Naive B cell (primary cell): ENCODE results near the gene PTPRG. TPM values are rescaled to one million over a fixed set of nuclear protein-coding genes. Genes with fewer than 3 reads are reported as not detected.

Experiments
- ATAC-seq, 2 donors: fragments of 150-1000 bp; cut with Tn5 transposase; 2 replicates each; pipeline ENCODE4 v1.10.0; 2021; ENCODE audit warnings: low read depth in 2 of 2, mild to moderate bottlenecking in 2 of 2, moderate library complexity in 2 of 2
- DNase-seq: peaks from one replicate; pipeline ENCODE4 v3.0.0; 2022
- H3K27ac Mint-ChIP-seq, 6 donors: one replicate each; pipeline ENCODE4 v1.8.0; 2020 to 2022; ENCODE audit warnings: mild to moderate bottlenecking in 6 of 6, mixed read lengths in 6 of 6, moderate library complexity in 5 of 6, inconsistent platforms in 2 of 6
- H3K27me3 Mint-ChIP-seq, 3 donors: one replicate each; pipeline ENCODE4 v1.8.0; 2021 to 2022; ENCODE audit warnings: mixed read lengths in 3 of 3, mild to moderate bottlenecking in 1 of 3
- H3K36me3 Mint-ChIP-seq, 2 donors: one replicate each; pipeline ENCODE4 v1.8.0; 2020 to 2022; ENCODE audit warnings: mixed read lengths in 2 of 2, inconsistent platforms in 1 of 2, mild to moderate bottlenecking in 1 of 2
- H3K4me1 Mint-ChIP-seq, 3 donors: one replicate each; pipeline ENCODE4 v1.8.0; 2020 to 2022; ENCODE audit warnings: mixed read lengths in 3 of 3, inconsistent platforms in 1 of 3, mild to moderate bottlenecking in 1 of 3, moderate library complexity in 1 of 3
- H3K4me3 Mint-ChIP-seq, 8 donors: one replicate each; pipeline ENCODE4 v1.8.0; 2020 to 2022; ENCODE audit warnings: mild to moderate bottlenecking in 8 of 8, mixed read lengths in 8 of 8, moderate library complexity in 8 of 8, inconsistent platforms in 2 of 8
- H3K9me3 Mint-ChIP-seq, 7 donors: one replicate each; pipeline ENCODE4 v1.8.0; 2020 to 2022; ENCODE audit warnings: mixed read lengths in 7 of 7, mild to moderate bottlenecking in 5 of 7, inconsistent platforms in 2 of 7, moderate library complexity in 1 of 7
- polyA plus RNA-seq, 6 donors: library from polyadenylated mRNA; unstranded; fragments of 300-500 nt; fragmentation: Illumina TruSeq; gene quantifications; one replicate each; pipeline ENCODE4 v1.2.3, GENCODE V29; 2021; ENCODE audit warnings: low read depth in 6 of 6

PTPRG gene
- polyA plus RNA-seq, 6 donors from 2014 or later: 0.05 to 0.20 (median 0.10) TPM; not detected in 1

DNA sequence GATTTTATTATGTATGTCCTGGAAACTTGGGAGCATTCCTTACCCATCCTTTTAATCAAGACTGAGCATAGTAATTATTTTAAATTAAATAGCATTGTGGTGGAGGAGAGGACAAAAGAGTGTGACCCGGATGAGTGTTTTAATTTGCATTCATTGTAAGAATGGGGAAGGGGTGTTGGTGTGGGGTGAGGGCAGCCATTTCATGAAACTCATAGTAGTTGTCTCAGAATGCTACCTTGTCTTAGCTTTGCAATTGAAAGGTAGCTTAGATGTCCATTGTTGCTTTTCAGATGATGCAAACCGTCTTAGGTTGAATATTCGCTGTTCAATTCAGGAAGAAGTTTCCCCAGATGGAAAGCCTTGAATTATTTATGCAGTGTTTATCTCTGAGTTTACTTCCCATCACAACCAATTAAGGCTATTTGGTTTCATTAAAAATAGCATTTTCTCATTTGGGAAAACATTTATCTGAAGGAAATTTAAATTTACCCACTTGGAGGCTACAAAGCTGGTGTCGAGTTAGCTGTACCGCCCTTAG lies 483.6 kb downstream of the PTPRG start:
- Mint-ChIP-seq H3K27me3 (peaks cover 0 to 4% (median 0%) of the 10 kb centered on the region in 3 donors), H3K27ac (no peak overlapping the region), H3K4me3 (no peak overlapping the region), H3K9me3 (peaks cover 0 to 4% (median 0%) of the 10 kb centered on the region in 7 donors), H3K4me1 (no peaks in the 10 kb centered on the region), H3K36me3 (no peaks in the 10 kb centered on the region)
- no peak for DNase-seq
- no peak for ATAC-seq

GRCh38 chr3:62046326-62046725 lies 485.0 kb downstream of the PTPRG start:
- H3K27me3 Mint-ChIP-seq: peaks cover 0 to 7% (median 0%) of the 10 kb centered on the region in 3 donors
- H3K27ac Mint-ChIP-seq: no peak overlapping the region

DNA sequence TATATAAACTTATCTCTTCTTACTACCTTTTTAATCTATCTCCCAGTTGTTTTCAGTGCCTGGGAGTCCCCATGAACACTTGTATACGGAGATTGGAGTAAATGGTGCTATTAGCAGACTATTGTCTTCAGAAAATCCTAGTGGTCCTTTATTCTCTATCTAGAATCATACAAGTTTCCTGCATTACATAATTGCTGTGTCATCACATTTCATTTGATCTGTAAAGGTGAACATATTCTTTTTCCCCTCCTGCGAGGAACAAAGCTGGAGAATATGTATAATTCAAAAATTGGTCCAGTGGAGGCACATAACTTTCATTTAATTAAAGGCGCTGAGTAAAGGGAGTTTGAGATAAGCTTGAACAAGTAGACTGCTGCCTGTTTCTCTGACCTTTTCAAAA lies 487.2 kb downstream of the PTPRG start:
- Mint-ChIP-seq H3K9me3 (peaks cover 0 to 3% (median 0%) of the 10 kb centered on the region in 7 donors), H3K4me3 (no peak overlapping the region), H3K36me3 (no peaks in the 10 kb centered on the region), H3K27me3 (peaks cover 0 to 3% (median 0%) of the 10 kb centered on the region in 3 donors), H3K4me1 (no peaks in the 10 kb centered on the region), H3K27ac (peak overlapping the region in 1 of 6 donors; percentile 29)
- DNase-seq (no peak), ATAC-seq (no peak)

More at GRCh38 chr3:62046326-62046725, 485.0 kb downstream of the PTPRG start:
- DNase-seq (no peak), ATAC-seq (no peak)
- no peak overlapping the region for H3K4me3 Mint-ChIP-seq
- no peaks in the 10 kb centered on the region for H3K36me3 Mint-ChIP-seq
- H3K4me1 Mint-ChIP-seq: no peaks in the 10 kb centered on the region
- H3K9me3 Mint-ChIP-seq: peaks cover 0 to 4% (median 0%) of the 10 kb centered on the region in 7 donors

DNA sequence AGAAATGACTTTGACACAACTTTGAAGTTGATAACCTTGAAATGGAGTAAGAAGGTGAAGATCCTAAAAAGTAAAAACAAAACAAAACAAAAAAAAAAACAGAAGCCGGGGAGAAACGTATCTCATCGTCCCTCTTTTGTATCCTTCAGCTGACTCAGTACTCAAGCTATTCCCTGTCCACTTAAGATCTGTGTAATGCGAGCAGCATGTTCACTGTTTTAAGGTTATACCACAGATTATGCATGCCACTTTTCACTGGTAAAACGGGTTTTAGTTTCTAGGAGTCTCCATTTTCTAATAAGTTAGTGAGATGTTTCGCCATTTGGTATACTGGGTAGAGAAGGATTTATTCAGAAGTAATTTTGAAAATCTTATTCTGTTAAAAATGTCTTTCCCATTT lies 487.7 kb downstream of the PTPRG start:
- peaks cover 0 to 3% (median 0%) of the 10 kb centered on the region in 3 donors for H3K27me3 Mint-ChIP-seq
- DNase-seq: no peak
- H3K27ac Mint-ChIP-seq: peak overlapping the region in 1 of 6 donors; percentile 29
- peaks cover 0 to 3% (median 0%) of the 10 kb centered on the region in 7 donors for H3K9me3 Mint-ChIP-seq
- H3K4me3 Mint-ChIP-seq: no peak overlapping the region
- no peaks in the 10 kb centered on the region for H3K4me1 Mint-ChIP-seq
- no peaks in the 10 kb centered on the region for H3K36me3 Mint-ChIP-seq
- no peak for ATAC-seq

- no peak overlapping the region for H3K4me3 Mint-ChIP-seq
- no peaks in the 10 kb centered on the region for H3K36me3 Mint-ChIP-seq
- no peaks in the 10 kb centered on the region for H3K4me1 Mint-ChIP-seq
Measured at GRCh38 chr3:62051506-62051905, 490.1 kb downstream of the PTPRG start.

GRCh38 chr3:62052331-62052730 lies 491.0 kb downstream of the PTPRG start:
- Mint-ChIP-seq H3K4me3 (no peak overlapping the region), H3K27ac (no peak overlapping the region), H3K4me1 (no peaks in the 10 kb centered on the region), H3K36me3 (no peaks in the 10 kb centered on the region), H3K9me3 (peaks cover 0 to 4% (median 2%) of the 10 kb centered on the region in 7 donors), H3K27me3 (peaks cover 0 to 3% (median 0%) of the 10 kb centered on the region in 3 donors)
- ATAC-seq (no peak), DNase-seq (no peak)

More at GRCh38 chr3:62051506-62051905, 490.1 kb downstream of the PTPRG start:
- ATAC-seq (no peak), DNase-seq (no peak)
- no peak overlapping the region for H3K27ac Mint-ChIP-seq
- H3K9me3 Mint-ChIP-seq: peaks cover 0 to 4% (median under 1%) of the 10 kb centered on the region in 7 donors
- peaks cover 0 to 3% (median 0%) of the 10 kb centered on the region in 3 donors for H3K27me3 Mint-ChIP-seq

DNA sequence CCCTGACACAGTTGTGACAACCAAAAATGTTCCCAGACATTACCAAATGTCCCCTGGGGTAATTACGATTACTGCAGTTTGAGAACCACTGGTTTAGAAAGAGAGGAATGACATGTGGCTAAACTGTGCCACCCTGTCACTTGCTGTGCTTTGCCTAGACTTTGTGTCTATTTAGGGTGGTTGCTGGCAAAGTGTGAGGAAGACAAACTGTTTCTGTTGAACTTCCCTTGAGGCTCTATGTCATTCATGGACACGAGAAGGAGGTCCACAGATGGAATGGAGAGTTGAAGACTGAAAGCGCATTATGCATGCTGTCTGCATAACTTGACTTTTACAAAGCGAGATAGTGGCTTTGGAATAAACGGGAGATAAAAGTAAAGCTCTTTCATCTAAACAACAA lies 495.3 kb downstream of the PTPRG start:
- peaks cover 0 to 7% (median 0%) of the 10 kb centered on the region in 7 donors for H3K9me3 Mint-ChIP-seq
- no peak for DNase-seq
- H3K36me3 Mint-ChIP-seq: no peaks in the 10 kb centered on the region
- no peak for ATAC-seq
- H3K4me3 Mint-ChIP-seq: no peak overlapping the region
- no peak overlapping the region for H3K27ac Mint-ChIP-seq
- no peaks in the 10 kb centered on the region for H3K4me1 Mint-ChIP-seq
- H3K27me3 Mint-ChIP-seq: no peaks in the 10 kb centered on the region

GRCh38 chr3:62057339-62058047 lies 496.1 kb downstream of the PTPRG start:
- H3K27me3 Mint-ChIP-seq: no peaks in the 10 kb centered on the region
- no peak overlapping the region for H3K4me3 Mint-ChIP-seq
- ATAC-seq (no peak), DNase-seq (no peak)
- H3K9me3 Mint-ChIP-seq: peaks cover 0 to 7% (median 3%) of the 10 kb centered on the region in 7 donors
- H3K27ac Mint-ChIP-seq: no peak overlapping the region
- no peaks in the 10 kb centered on the region for H3K4me1 Mint-ChIP-seq
- H3K36me3 Mint-ChIP-seq: no peaks in the 10 kb centered on the region

DNA sequence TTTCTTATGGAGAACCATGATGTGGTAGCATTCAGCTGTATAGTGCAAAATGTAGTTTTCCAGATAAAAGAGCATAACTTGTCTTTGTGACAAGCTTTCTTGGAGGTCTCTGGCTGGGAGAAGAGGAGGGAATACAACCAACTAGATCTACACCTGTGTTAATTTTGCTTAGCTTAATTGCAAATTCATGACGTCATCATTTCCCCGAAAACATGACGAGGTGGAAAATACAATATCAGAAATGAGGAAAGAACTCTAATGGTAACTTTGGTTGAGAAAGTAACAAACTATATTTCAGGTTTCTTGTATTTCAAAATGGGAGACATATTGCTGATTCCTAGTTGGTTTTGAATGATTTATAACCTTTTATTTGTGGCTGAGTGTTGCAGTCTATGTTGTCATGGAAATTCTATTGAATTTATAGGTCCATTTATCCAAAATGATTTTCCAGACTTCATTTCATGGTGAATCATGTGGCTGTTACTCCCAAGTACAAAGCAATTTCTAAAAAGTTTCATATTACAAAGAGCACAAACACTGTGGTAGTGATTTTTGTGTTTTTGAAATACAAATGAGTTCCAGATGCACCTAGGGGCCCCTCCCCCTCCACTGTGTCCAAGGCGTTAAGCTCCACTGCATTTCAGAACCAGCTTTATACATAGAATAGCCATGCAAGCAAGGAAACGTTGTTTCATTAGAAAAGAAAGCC lies 504.8 kb downstream of the PTPRG start:
- peaks cover 0 to 9% (median 2%) of the 10 kb centered on the region in 7 donors for H3K9me3 Mint-ChIP-seq
- H3K4me1 Mint-ChIP-seq: no peaks in the 10 kb centered on the region

DNA sequence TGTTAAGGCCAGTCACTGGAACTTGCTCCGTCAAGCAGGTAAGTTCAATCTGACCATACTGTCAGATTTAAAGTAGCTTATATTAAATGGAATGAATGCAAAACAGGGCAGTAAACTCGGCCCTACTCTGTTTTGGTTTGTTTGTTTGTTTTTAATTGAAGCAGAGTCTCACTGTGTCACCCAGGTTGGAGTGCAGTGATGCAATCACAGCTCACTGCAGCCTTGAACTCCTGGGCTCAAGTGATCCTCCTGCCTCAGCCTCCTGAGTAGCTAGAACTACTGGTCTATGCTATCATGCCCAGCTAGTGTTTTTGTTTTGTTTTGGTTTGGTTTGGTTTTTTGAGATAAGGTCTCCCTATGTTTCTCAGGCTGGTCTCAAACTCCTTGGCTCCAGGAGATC lies 507.0 kb downstream of the PTPRG start:
- peaks cover 0 to 3% (median 0%) of the 10 kb centered on the region in 7 donors for H3K9me3 Mint-ChIP-seq
- no peaks in the 10 kb centered on the region for H3K36me3 Mint-ChIP-seq
- H3K27ac Mint-ChIP-seq: peak overlapping the region in 1 of 6 donors; percentile 35
- ATAC-seq (no peak), DNase-seq (no peak)
- H3K27me3 Mint-ChIP-seq: no peaks in the 10 kb centered on the region
- H3K4me3 Mint-ChIP-seq: no peak overlapping the region
- no peaks in the 10 kb centered on the region for H3K4me1 Mint-ChIP-seq

More for the DNA sequence above, 504.8 kb downstream of the PTPRG start:
- ATAC-seq (no peak), DNase-seq (no peak)
- no peak overlapping the region for H3K27ac Mint-ChIP-seq
- no peaks in the 10 kb centered on the region for H3K36me3 Mint-ChIP-seq
- H3K27me3 Mint-ChIP-seq: no peaks in the 10 kb centered on the region
- H3K4me3 Mint-ChIP-seq: no peak overlapping the region

DNA sequence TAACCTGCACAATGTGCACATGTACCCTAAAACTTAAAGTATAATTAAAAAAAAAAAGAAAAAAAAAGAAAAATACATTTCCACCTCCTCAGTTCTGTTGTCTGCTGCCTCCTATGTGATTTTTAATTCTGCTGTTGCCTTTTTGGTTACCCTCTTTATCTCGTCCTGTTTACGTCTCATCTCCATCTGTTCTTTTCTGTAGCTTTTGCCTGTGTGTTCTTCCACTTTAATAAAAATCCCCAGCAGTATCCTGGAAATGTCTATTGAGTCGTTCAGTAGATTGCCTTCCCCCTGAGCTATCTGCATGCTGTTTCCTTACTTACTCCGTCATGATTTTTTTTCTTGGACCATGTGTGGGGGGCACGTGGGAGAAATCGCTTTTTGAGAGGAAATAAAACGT lies 509.5 kb downstream of the PTPRG start:
- Mint-ChIP-seq H3K27me3 (no peaks in the 10 kb centered on the region), H3K9me3 (peaks cover 0 to 3% (median 1%) of the 10 kb centered on the region in 7 donors), H3K4me1 (no peaks in the 10 kb centered on the region), H3K4me3 (no peak overlapping the region), H3K27ac (no peak overlapping the region), H3K36me3 (no peaks in the 10 kb centered on the region)
- no peak for ATAC-seq
- DNase-seq: no peak

GRCh38 chr3:62073038-62073437 lies 511.7 kb downstream of the PTPRG start:
- no peaks in the 10 kb centered on the region for H3K4me1 Mint-ChIP-seq
- peaks cover 0 to 3% (median 0%) of the 10 kb centered on the region in 7 donors for H3K9me3 Mint-ChIP-seq

GRCh38 chr3:62084558-62084957 lies 523.2 kb downstream of the PTPRG start:
- Mint-ChIP-seq H3K4me1 (no peaks in the 10 kb centered on the region), H3K9me3 (peaks cover 0 to 7% (median 4%) of the 10 kb centered on the region in 7 donors), H3K27ac (no peak overlapping the region), H3K4me3 (no peak overlapping the region), H3K36me3 (no peaks in the 10 kb centered on the region), H3K27me3 (peaks cover 0 to 6% (median 5%) of the 10 kb centered on the region in 3 donors)
- DNase-seq: no peak
- ATAC-seq: no peak

More at GRCh38 chr3:62073038-62073437, 511.7 kb downstream of the PTPRG start:
- no peaks in the 10 kb centered on the region for H3K27me3 Mint-ChIP-seq
- H3K4me3 Mint-ChIP-seq: no peak overlapping the region
- no peak for DNase-seq
- ATAC-seq: no peak
- no peak overlapping the region for H3K27ac Mint-ChIP-seq
- no peaks in the 10 kb centered on the region for H3K36me3 Mint-ChIP-seq
